HG02840 (cell line): ENCODE results near the gene ZCCHC7.

Source experiments
- ATAC-seq: cut with Tn5 transposase; IDR thresholded peaks from one replicate; pipeline ENCODE4 v1.9.1; 2021; ENCODE audit warnings: mild to moderate bottlenecking, moderate library complexity, moderate number of reproducible peaks; ENCODE audit not compliant: unreplicated experiment, low FRiP score

ZCCHC7 gene

DNA sequence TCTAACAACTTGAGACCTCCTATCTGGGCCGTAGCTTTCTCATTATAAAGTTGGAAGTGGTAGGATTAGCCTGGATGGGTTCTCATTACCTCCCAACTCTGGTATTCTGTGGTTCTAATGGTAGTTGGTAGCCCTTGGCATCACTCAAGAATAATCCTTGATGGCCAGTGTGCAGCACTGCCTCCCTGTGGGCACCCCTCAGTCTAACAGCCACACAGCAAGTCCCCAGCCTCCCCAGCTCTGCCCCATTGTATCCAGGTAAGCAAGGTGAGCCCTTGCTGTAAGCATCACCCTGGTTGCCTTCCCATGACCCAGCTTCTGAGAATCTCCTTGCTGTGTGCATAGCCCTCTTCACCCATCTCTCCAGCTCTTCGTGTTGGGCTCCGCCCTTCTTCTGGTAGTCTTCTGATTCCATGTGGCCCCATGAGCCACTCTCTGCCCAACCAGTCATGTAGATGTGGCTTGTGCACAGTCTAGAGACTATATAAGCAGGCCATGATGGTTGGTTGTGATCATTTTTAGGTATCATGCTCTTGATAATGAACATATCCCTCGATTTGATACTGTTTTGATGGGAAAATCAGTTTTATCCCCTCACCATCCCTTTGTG, 244.5 kb downstream of the ZCCHC7 start:
- no peak for ATAC-seq

DNA sequence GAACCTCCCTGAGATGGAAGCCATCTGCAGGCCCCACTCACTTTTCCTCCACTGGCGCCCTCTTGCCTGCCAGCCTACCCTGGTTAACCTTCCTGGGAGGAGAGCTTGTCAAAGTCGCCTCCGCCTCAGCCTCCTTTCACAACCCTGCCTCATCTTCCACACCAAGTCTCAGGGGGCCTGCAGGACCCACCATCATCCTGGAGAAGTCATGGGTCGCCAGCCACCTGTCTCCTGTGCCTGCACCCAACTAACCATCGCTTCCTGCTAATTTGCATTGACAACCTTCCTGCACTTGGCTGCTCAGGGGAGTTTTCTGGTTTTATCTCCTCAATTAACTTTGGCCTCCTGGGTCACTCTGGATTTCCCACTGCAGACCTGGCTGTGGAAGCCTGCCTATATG, 249.3 kb downstream of the ZCCHC7 start:
- no peak for ATAC-seq

DNA sequence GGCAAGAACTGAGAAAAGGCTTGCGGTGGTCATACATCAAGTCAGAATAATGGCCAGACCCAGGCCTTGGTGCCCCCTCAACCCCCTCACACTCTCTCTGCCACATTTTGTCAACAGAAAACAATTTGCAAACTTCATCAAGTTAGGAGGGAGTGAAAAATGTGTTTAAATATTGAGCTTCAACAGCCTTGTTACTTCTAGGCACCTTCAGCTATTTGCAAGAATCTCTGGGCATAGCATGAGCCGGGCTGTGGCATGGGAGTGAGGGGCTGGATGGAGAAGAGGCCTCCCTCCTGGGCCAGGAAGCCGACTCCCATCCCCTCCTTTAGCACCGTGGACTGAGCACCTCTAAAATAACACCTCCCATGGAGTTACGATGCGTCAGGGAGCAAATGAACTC, 249.9 kb downstream of the ZCCHC7 start:
- ATAC-seq: no peak

DNA sequence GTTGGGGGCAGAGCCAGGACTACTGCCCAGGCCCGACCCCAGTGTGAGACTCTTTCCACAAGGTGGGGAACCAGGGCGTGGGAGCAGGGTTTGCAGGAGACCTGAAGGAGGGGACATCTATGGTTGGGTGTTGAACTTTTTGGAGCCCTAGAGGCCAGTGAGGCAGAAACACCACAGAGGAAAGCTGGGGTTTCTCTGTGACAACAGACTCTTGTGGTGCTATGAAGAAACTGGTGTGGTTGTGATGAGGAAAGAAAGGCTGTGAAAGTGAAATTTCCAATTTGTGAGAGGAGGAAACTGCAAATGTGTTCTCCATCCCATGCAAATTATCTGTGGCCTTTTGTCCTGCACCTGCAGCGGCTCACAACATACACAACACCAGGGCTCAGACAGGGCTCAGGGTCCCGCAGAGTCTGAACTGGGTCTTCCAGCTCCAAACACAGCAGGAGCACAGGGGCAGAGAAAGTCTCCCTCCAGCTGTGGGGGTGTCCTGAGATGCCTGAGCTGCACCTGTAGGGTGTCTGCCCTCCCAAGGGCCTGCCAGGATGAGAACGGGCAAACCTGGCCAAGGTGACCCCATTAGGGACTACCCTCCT, 250.7 kb downstream of the ZCCHC7 start:
- peak; percentile 68 for ATAC-seq

DNA sequence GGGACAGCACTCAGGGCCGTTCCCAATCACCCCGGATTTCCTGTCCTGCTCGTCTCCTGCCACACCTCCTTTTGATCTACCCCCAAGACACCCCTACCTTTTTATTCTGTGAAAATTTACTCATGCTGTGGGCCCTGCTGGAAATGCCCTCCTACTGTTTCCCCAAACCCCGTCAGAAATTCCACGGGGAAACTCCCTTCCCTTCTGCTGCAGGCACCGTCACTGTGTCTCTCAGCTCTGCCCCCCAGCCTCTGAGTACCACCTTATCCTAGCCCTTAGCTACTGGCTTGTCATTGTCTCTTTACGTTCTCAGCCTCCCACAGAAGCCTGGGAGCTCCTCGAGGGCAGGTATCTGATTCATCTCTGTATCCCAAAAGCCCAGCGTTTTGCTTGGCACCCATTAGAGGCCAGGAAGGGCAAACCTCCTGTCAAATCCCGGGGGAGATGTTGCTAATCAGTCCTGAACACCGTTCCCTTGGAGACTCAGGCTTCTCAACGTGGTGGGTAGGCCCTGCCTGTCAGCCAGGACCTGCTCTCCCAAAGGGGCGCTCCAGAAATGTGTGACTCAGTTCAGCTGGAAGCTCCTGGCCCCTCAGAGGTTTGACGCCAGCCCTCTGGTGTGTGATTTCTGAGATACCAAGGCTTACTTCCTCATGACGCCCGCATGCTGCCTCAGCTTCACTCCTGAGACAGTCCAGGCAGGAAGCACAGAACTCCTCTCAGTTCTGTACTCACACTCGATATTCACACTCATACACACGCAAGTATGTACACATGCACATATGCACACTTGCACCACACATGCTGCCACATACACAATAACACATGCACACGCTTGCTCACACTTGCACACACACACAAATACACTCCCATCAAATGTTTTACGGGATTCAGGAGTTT, 251.4 kb downstream of the ZCCHC7 start:
- ATAC-seq: peak; percentile 17

DNA sequence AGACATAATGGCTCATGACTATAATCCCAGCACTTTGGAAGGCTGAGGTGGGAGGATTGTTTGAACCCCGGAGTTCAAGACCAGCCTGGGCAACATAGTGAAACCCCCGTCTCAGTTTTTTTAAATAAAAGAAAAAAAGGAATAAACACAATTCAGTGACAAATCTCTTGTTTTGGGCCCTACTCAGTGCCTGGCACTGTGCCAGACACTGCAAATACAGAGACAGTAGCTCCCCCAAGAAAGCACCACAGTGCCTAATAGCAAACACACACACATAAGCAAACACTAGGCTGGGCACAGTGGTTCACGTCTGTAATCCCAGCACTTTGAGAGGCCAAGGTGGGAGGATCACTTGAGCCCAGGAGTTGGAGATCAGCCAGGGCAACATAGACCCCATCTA, 252.5 kb downstream of the ZCCHC7 start:
- ATAC-seq: no peak

DNA sequence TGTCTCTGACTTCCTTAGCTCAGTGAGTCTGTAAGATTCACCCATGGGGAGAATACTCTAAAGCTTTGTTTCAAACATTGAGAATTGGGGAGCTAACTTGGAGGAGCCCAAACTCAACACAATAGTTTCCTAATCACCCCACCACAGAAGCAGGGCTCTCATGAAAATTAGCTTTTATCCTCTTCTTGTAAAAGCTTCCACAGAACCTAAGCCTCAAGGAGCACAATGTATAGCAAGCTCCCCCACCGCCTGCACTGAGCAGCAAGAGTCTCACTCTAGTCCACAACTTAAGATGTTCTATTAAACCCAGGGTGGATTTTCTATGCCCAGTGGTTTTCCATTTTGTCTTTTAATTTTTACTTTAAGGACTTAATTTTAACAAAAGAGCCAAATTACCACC, 253.2 kb downstream of the ZCCHC7 start:
- ATAC-seq: no peak

DNA sequence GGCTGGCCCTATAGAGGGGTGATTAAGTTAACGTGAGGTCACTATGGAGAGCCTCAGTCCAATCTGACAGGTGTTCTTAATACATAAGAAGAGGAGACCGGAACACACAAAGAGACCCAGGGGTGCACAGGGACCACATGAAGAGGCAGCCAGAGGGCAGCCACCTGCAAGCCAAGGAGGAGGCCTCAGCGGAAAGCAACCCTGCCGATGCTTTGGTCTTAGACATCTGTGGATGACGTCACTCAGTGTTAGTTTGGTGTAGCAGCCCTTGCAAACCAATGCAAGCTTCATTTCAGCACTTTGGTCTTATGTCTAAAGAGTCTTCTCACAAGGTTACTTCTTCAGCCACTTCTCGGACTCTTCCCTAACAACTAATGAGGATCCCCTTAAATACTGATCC, 254.5 kb downstream of the ZCCHC7 start:
- no peak for ATAC-seq

DNA sequence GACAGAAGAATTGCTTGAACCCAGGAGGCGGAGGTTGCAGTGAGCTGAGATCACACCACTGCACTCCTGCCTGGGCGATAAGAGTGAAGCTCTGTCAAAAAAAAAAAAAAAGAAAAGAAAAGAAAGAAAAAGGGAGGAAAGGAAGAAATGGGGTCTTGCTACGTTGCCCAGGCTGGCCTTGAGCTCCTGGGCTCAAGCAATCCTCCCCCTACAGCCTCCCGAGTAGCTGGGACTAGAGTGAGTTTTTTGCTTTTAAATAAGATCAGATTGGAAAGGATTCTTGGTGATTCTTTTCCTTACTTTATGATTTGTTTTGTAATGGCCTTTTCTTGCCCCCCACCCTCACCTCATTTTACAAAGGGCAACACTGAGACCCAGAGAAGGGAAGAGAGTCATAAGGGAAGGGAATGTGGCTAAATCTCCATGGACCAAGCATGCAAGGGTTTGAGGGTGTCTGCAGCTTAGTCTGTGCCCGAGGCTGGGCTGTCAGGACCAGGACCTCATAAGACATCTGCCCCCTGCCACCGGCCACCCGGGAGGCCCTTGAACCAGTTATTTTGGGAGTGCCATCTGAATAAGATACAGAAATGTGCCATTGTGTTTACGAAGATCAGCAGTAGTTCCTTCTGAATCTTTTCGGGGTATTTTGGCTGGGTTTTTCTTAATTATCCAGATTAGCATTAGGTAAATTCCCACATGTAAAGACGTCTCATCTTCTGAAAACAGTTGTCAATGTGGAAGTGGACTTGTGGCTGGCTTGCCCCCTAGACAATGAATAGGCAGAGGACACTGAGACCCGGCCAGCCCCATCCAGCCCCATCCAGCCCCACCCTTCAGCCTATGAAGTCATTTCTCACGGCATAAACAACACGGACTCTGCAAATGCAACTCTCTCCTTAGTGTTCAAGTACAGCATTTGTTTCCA, 257.6 kb downstream of the ZCCHC7 start:
- ATAC-seq: peak; percentile 42

DNA sequence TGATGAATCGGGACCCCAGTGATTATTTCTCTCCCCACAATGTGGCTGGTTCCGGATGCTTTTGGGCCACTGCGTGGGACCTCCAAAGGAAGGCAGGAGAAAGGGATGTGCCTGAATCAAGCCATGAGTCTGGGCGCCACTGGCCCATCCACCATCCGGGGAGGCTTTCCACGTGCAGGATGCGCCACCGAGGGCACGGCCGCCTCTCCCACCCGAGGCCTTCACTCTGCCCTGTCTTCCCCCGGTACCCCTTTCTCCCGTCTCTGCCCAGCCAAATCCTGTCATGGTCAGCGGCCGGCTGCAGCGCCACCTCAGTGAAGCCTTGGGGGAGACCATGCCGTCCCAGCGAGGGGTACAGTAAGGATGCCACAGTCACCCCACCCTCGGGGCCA, 258.2 kb downstream of the ZCCHC7 start:
- ATAC-seq: no peak

DNA sequence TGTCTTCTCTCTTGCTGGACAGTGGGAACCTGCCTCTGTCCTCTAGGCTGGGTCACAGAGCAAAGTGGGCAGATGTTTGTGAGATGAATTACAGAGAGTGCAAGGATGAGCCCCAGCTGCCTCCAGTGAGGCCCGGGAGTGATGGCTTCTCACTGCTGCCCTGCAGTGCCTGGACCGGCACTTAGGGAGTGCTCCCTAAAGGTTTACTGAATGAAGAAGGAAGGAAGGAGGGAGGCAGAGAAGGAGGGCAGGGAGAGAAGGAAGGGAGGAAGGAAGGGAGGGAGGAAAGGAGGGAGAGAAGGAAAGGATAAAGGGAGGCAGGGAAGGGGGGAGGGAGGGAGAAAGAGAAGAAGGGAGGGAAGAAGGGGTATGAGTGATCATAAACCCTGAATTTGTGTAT, 259.5 kb downstream of the ZCCHC7 start:
- ATAC-seq: no peak

DNA sequence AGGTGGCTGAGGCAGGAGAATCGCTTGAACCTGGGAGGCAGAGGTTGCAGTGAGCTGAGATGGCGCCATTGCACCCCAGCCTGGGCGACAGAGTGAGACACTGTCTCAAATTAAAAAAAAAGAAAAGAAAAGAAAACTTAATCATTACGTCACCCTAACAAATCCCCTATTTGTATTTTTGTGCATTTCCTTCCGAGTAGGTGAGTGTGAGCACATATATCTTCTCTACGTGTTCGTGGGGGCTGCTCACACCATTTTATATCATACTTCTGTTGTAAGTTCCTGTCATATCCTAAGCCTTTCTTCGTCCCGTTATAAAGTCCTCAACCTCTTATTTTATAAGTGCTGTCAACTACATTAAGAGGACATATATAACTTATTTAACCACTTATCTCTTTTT, 260.2 kb downstream of the ZCCHC7 start:
- ATAC-seq: no peak

DNA sequence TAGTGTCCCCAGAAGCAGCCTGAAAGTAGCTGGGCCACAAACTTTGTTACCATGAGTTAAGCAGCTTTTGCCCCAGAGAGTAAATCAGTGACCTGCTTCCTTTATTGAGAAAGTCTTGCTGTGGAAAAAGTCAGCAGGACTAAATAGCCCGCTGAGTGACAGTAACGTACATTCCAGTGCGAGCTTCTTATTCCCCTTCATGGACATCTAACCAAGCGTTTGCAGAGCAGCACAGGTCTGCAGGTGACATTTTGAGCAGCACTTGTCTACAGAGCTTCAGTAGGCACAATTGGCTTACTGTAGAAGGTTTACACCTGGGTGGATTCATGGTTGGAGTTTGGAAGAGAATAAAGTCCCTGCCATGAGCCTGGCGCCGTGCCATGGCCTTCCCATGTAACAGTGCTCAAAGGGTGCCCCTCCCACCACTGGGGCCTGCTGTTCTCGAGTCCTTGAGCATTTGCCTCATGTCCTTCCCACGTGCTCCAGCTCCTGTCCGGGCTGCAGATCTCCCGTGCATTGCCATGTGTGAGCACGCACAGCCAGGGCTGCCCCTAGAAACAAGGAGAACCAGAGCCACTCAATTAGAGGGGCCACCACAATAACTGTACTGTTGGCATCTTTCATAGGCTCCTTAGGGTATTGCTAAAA, 260.8 kb downstream of the ZCCHC7 start:
- no peak for ATAC-seq

DNA sequence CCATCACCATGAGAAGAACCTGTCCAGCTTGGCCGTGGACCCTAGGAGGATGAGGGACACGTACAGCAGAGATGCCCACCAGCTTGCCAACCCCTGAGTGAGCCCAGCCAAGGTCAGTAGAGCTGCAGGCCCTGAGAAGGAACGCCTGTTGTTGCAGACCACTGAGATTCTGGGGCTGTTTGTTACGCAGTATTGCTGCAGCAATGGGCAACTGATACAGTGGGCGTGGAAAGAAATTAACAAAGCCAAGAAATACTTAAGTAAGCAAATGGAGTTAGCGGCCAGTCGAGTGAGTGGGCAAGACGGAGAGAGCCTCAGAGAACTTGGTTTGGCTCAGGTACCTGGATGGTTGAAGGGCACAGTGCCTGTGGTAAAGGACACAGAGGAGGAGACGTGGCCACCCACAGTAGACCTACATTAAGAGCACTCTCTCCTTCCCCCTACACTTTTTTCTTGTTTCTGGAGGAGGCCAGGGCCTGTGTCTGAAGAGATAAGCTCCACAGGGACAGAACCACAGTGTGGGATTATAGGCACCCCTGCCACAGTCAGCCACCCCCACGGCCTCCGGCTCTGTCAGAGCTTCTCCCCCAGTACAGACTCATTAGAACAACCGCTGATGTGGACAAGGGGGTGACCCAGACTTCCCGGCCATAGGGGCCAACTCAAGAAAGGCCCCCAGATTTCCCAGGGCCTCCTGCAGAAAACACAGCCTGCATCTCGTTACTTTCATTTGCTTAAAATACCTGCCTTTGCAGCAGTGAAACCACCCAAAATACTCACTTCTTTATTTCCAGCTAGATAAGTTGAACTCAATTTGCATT, 262.0 kb downstream of the ZCCHC7 start:
- ATAC-seq: no peak

DNA sequence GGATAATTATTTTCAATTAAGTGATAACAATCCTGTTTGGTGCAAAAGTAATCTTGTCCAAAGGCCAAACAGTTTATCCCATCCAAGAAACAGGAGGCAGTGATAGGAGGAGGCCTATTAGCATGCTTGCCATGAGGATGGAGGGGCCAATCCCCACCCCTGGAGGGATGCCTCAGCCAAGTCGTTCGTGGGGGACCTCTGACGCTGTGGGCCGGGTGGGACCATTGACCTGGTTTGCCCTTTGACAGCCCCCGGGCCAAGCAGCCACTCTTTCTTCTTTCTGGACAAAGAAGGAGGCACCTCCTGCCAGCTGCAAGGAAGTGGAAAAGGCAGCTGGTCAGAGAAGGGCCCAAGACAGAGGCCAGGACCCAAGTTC, 262.6 kb downstream of the ZCCHC7 start:
- no peak for ATAC-seq

DNA sequence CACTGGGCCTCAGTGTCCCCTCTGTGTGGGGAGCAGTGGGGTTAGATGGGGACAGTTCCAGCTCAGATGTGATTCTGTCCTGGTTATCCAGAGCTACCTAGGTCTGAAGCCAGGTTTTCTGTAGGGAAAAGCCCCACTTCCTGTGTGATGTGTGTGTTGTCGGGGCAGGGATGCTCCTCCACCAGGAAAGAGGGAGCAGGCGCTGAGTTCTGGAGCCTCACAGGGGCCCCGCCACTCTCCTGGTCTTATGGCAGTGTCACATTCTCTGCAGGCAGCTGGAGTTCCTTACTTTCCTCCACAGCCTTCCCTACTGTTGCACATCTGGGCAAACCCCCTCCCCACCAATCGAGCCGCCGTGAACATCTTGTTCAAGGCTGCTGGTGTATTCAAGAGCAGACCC, 263.0 kb downstream of the ZCCHC7 start:
- ATAC-seq: no peak

DNA sequence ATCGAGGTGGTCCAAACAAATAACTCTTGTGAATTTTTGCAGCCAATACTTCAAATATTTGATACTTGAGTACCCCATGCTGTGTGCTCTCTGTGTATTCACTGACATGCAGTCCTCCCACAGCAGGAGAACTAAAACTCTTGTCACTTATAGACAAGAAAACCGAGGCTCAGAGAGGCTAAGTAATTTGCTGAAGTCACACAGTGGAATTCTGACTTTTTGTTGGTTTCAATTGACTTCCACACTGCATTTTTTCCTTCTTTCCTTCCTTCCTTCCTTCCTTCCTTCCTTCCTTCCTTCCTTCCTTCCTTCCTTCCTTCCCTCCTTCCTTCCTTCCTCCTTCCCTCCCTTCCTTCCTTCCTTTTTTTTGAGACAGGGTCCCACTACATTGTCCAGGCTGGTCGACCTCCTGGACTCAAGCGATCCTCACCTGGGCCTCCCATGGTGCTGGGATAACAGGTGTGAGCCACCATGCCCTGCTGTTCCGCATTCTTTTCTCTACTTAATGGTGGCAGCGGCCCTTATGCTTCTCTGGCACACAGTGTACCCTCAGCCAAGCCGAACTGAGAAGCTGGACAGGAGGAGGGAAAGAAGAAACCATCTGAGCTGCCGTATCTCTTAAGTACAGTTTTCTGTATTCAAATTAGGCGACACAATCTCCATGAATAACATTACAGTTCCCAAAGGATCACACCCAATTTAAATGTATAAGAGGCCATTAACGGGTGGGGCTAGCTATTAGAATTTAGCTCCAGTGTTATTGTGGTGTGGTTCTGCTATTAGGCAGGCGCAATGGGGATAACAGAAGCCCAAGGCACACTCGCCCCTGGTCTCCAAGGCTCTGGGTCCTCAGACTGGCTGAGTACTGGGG, 263.7 kb downstream of the ZCCHC7 start:
- no peak for ATAC-seq

DNA sequence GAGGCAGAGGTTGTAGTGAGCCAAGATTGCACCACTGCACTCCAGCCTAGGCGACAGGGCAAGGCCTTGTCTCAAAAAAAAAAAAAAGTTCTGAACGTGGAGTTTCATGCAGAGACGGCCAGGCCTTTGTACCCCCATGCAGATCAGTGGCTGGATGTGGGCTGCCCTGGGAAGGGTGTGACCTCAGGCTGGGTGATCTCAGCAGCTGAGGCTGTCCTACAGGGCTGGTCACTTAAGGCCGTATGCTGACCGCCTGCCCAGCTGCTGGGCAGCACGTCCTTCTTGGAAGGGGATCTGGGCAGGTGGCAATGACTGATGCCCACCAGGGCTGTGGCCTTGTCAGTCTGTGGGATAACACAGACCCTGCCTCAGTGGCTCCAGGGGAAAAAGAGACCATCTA, 264.9 kb downstream of the ZCCHC7 start:
- ATAC-seq: no peak
